Measurements from ENCODE around the gene MEPE.
"Not testable (repeated sequence)": the region's sequence is repeated elsewhere in the genome, so short reads cannot be mapped to it uniquely, and the experiment has no call there.

The MEPE gene

DNA sequence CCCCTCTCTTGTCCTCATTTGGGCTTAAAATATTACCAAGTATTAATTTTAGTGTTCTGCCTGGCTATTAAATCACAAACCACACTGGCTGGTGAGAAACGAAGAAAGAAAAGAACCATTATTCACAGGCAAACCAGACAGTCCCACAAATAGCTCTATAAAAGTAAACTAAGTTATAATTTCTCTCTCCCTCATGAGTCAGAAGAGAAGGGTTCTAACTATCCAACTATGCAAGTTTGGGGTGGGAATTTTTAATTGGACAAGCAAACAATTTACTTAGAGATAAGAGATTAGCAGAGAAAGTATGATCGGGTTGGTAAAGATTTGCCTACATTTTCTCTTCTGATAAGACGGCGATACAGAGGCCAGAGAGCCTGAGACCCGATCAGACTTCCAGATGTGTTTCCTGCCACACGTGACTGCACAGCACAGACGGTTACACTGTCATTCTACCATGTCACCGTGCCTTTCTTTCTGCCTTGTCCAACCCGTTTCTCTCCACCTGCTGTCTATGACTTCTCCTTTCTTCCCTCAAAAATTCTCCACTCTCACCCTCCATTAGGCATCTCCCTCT is 52.3 kb downstream of the MEPE start:
- H3K27ac ChIP-seq (ENCODE audit: extremely low read depth, low read depth, low read length), result no peak overlapping the region
- no peaks in the 10 kb centered on the region for H3K4me1 ChIP-seq (ENCODE audit: control insufficient read depth, insufficient read depth, low read length)
- TF ChIP-seq GLI2 (tag by site-specific recombination; IDR thresholded peaks at IDR 0.05; ENCODE audit: borderline replicate concordance, low read depth), result no peak
- TF ChIP-seq GFI1B (tag by site-specific recombination; IDR thresholded peaks at IDR 0.05), result no peak
- TF ChIP-seq ZNF530 (tag by site-specific recombination; IDR thresholded peaks at IDR 0.05; ENCODE audit: low read depth), result no peak
- no peak for TF ChIP-seq ZBTB8A (tag by site-specific recombination; IDR thresholded peaks at IDR 0.05)
- no peaks in the 10 kb centered on the region for H3K36me3 ChIP-seq (ENCODE audit: control insufficient read depth in 2 of 2, insufficient read depth in 1 of 2, low read length in 2 of 2)
- POLR2A ChIA-PET, result interaction anchor here (0.6 kb wide), 1 partner anchor 124 kb away, joined by 3 read pairs; no protein-coding TSS in a partner anchor
- no peak overlapping the region for H3K4me3 ChIP-seq (ENCODE audit: low read depth, low read length)
- CTCF ChIA-PET, result no interaction called here
- no peaks in the 10 kb centered on the region for H3K9me3 ChIP-seq (ENCODE audit: control insufficient read depth, insufficient read depth, low read depth, low read length)

- ChIA-PET POLR2A (no interaction called here), CTCF (no interaction called here)
- TF ChIP-seq ZNF776 (tag by site-specific recombination; IDR thresholded peaks at IDR 0.05; ENCODE audit: borderline replicate concordance) (no peak), ZNF571 (tag by site-specific recombination; IDR thresholded peaks at IDR 0.05) (no peak), ZNF600 (tag by site-specific recombination; IDR thresholded peaks at IDR 0.05) (no peak), OVOL3 (tag by site-specific recombination; IDR thresholded peaks at IDR 0.05) (no peak), KLF7 (tag by site-specific recombination; IDR thresholded peaks at IDR 0.05; ENCODE audit: borderline replicate concordance) (no peak), GLIS2 (tag by site-specific recombination; IDR thresholded peaks at IDR 0.05) (no peak), KLF16 (tag by site-specific recombination; IDR thresholded peaks at IDR 0.05) (no peak), ZNF280D (tag by site-specific recombination; IDR thresholded peaks at IDR 0.05) (no peak), ZNF654 (tag by site-specific recombination; IDR thresholded peaks at IDR 0.05; ENCODE audit: low read depth) (no peak), ZNF621 (tag by site-specific recombination; IDR thresholded peaks at IDR 0.05) (no peak)
- TF ChIP-seq, protein P1, sequence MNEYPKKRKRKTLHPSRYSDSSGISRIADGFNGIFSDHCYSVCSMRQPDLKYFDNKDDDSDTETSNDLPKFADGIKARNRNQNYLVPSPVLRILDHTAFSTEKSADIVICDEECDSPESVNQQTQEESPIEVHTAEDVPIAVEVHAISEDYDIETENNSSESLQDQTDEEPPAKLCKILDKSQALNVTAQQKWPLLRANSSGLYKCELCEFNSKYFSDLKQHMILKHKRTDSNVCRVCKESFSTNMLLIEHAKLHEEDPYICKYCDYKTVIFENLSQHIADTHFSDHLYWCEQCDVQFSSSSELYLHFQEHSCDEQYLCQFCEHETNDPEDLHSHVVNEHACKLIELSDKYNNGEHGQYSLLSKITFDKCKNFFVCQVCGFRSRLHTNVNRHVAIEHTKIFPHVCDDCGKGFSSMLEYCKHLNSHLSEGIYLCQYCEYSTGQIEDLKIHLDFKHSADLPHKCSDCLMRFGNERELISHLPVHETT (tag by site-specific recombination; IDR thresholded peaks at IDR 0.05), result no peak
- no peak overlapping the region for H3K27ac ChIP-seq (ENCODE audit: extremely low read depth, low read depth, low read length)
- no peaks in the 10 kb centered on the region for H3K4me1 ChIP-seq (ENCODE audit: control insufficient read depth, insufficient read depth, low read length)
- no peaks in the 10 kb centered on the region for H3K9me3 ChIP-seq (ENCODE audit: control insufficient read depth, insufficient read depth, low read depth, low read length)
- no peak overlapping the region for H3K4me3 ChIP-seq (ENCODE audit: low read depth, low read length)
- no peaks in the 10 kb centered on the region for H3K36me3 ChIP-seq (ENCODE audit: control insufficient read depth in 2 of 2, insufficient read depth in 1 of 2, low read length in 2 of 2)
Observed at GRCh38 chr4:87886083-87886482, 53.3 kb downstream of the MEPE start.

- CTCF ChIA-PET; POLR2A ChIA-PET; H3K27ac ChIP-seq (ENCODE audit: extremely low read depth, low read depth, low read length); H3K4me1 ChIP-seq (ENCODE audit: control insufficient read depth, insufficient read depth, low read length); H3K9me3 ChIP-seq (ENCODE audit: control insufficient read depth, insufficient read depth, low read depth, low read length); H3K4me3 ChIP-seq (ENCODE audit: low read depth, low read length); H3K36me3 ChIP-seq (ENCODE audit: control insufficient read depth in 2 of 2, insufficient read depth in 1 of 2, low read length in 2 of 2): not testable (repeated sequence)
Observed at GRCh38 chr4:87890753-87891152, 58.0 kb downstream of the MEPE start.

All from HEK293 (cell line).